HepG2 (cell line): ENCODE results near the gene KLHL7. TPM values are rescaled to one million over a fixed set of nuclear protein-coding genes. Genes with fewer than 3 reads are reported as not detected.
A peak's percentile ranks its signal among the peaks of the same experiment; 100 is the strongest.

Experiments used
- ATAC-seq: fragments of 200-7000 bp; cut with Tn5 transposase; 3 replicates; pipeline ENCODE4 v1.9.1; 2020; ENCODE audit warnings: mild to moderate bottlenecking, moderate library complexity
- BruUV-seq: library from RNA; stranded (reverse); fragments of 400-500 nt; replicated peaks from 2 replicates; lab custom pipeline; 2021; lab: Mats Ljungman, UMichigan
- CTCF ChIA-PET: fragments of 300-600 bp; formaldehyde crosslinking; extraction: SDS; loops from one replicate; lab custom pipeline; 2021; ENCODE audit warnings: low total read pairs, inconsistent platforms, low intra/inter-chr PET ratio; lab: Yijun Ruan, JAX
- POLR2A ChIA-PET: fragments of 350-600 bp; sonication (Branson Sonifier 250); formaldehyde crosslinking; loops from one replicate; lab custom pipeline; 2020; ENCODE audit warnings: antibody characterized with exemption, inconsistent platforms; lab: Yijun Ruan, JAX
- DNase-seq: peaks from one replicate; pipeline ENCODE4 v3.0.0-alpha.2; 2015; ENCODE audit warnings: low spot score
- FAIRE-seq: peaks from 3 replicates; lab custom pipeline; 2011; peaks lifted over from hg19 to GRCh38; lab: Jason Lieb, UNC
- H2AFZ ChIP-seq: one replicate; pipeline ENCODE4 v1.6.1; 2011; ENCODE audit warnings: low read length, inconsistent platforms
- H3K27ac ChIP-seq: fragments of 300-600 bp; 3 replicates; pipeline ENCODE4 v1.8.0; 2011; ENCODE audit warnings: mixed run types, mild to moderate bottlenecking, mixed read lengths, low read length, inconsistent platforms; ENCODE audit not compliant: insufficient read depth; ENCODE audit errors: extremely low read length
- H3K27me3 ChIP-seq, 2 experiments: fragments of 200-600 bp in 1 of 2; 2 replicates in 1 of 2; 3 replicates in 1 of 2; pipeline versions ENCODE4 v1.6.0 to v1.8.0; 2011; ENCODE audit warnings: low read length in 2 of 2, mild to moderate bottlenecking in 2 of 2, moderate library complexity in 2 of 2, inconsistent platforms in 1 of 2; ENCODE audit not compliant: insufficient read depth in 2 of 2, control insufficient read depth in 1 of 2
- H3K36me3 ChIP-seq, 2 experiments: fragments of 200-600 bp in 1 of 2; replicated peaks in 1 of 2; 2 replicates in 1 of 2; 3 replicates in 1 of 2; pipeline versions ENCODE4 v1.5.1 to v1.8.0; 2011; ENCODE audit warnings: low read length in 2 of 2, inconsistent platforms in 1 of 2; ENCODE audit not compliant: insufficient read depth in 2 of 2, control insufficient read depth in 1 of 2
- H3K4me1 ChIP-seq: 2 replicates; pipeline ENCODE4 v1.5.1; 2012; ENCODE audit warnings: low read length, inconsistent platforms; ENCODE audit not compliant: insufficient read depth
- H3K4me2 ChIP-seq: 2 replicates; pipeline ENCODE4 v1.6.0; 2011; ENCODE audit warnings: low read depth, low read length, inconsistent platforms
- H3K4me3 ChIP-seq, 3 experiments: fragments of 200-600 bp in 1 of 3; sonication (generic), shearing (Covaris generic) in 1 of 3; replicated peaks in 1 of 3; 2 replicates each; pipeline ENCODE4 v1.5.1; 2011 to 2016; ENCODE audit warnings: low read length in 3 of 3, inconsistent platforms in 2 of 3, low read depth in 2 of 3, mild to moderate bottlenecking in 2 of 3, control low read depth in 1 of 3, mixed read lengths in 1 of 3; ENCODE audit not compliant: insufficient read depth in 1 of 3
- H3K79me2 ChIP-seq: one replicate; pipeline ENCODE4 v1.6.1; 2011; ENCODE audit warnings: low read length, inconsistent platforms; ENCODE audit not compliant: insufficient read depth
- H3K9ac ChIP-seq: 2 replicates; pipeline ENCODE4 v1.6.0; 2011; ENCODE audit warnings: mild to moderate bottlenecking, low read depth, low read length, inconsistent platforms; ENCODE audit not compliant: insufficient read depth
- H3K9me3 ChIP-seq: 2 replicates; pipeline ENCODE4 v1.5.1; 2012; ENCODE audit warnings: mild to moderate bottlenecking, low read length
- H4K20me1 ChIP-seq: 2 replicates; pipeline ENCODE4 v1.6.0; 2011; ENCODE audit warnings: inconsistent platforms, mild to moderate bottlenecking, low read length, moderate library complexity; ENCODE audit not compliant: insufficient read depth
- ATF1 ChIP-seq: IDR thresholded peaks from 2 replicates; pipeline ENCODE4 v1.6.1; 2016; ENCODE audit warnings: mild to moderate bottlenecking, control low read depth
- MAFG ChIP-seq: sonication (generic); formaldehyde crosslinking; IDR thresholded peaks from 2 replicates; pipeline ENCODE4 v1.5.1; 2020; ENCODE audit warnings: mild to moderate bottlenecking, missing genetic modification reagents
- NFYC ChIP-seq: IDR thresholded peaks from 2 replicates; pipeline ENCODE4 v1.6.1; 2016; ENCODE audit warnings: missing genetic modification reagents, missing compliant biosample characterization
- SOX6 ChIP-seq, 2 experiments: fragments of 450-650 bp in 1 of 2; sonication (generic) in 1 of 2; formaldehyde crosslinking in 1 of 2; IDR thresholded peaks; 2 replicates each; pipeline versions ENCODE4 v1.4.0 to v1.6.1; 2017 to 2020; ENCODE audit warnings: antibody characterized with exemption in 1 of 2, mild to moderate bottlenecking in 1 of 2, missing genetic modification reagents in 1 of 2
- ZNF3 ChIP-seq: IDR thresholded peaks from 2 replicates; pipeline ENCODE4 v1.7.0; 2017; ENCODE audit warnings: inconsistent platforms
- ZNF564 ChIP-seq: sonication (generic); formaldehyde crosslinking; IDR thresholded peaks from 2 replicates; pipeline ENCODE4 v1.8.1; 2023; ENCODE audit warnings: mild to moderate bottlenecking, missing genetic modification reagents
- ZNF672 ChIP-seq: sonication (generic); formaldehyde crosslinking; IDR thresholded peaks from 2 replicates; pipeline ENCODE4 v1.8.1; 2022; ENCODE audit warnings: missing genetic modification reagents
- WGBS: methylation state at CpG from one replicate; pipeline ENCODE4 v1.1.6; 2017; ENCODE audit warnings: low lambda C conversion rate; 5-methylcytosine and 5-hydroxymethylcytosine counted together
- in situ Hi-C: cut with HindIII; loops from 2 replicates; pipeline ENCODE4 v1.10.0; 2017; ENCODE audit warnings: low pct_unique_long_range_greater_than_20kb; ENCODE audit not compliant: extremely low pct_ligation_motif_present
- intact Hi-C: fragments of 100-400 bp; cut with micrococcal nuclease; formaldehyde crosslinking; loops from one replicate; pipeline ENCODE4 v1.10.0; 2022; ENCODE audit not compliant: unreplicated experiment
- polyA plus RNA-seq, 8 experiments: library from polyadenylated mRNA; depleted of rRNA in 3 of 8; stranded (reverse) in 7 of 8; unstranded in 1 of 8; fragments of >200 nt; fragmentation: Illumina TruSeq in 4 of 8; extraction: Trizol in 4 of 8; gene quantifications; 2 replicates each; pipeline versions ENCODE4 v1.2.1 to v1.2.3, GENCODE V29; 2011 to 2016; ENCODE audit warnings: low read depth in 4 of 8, missing spikeins in 1 of 8, mixed read lengths in 1 of 8; ENCODE audit not compliant: insufficient read depth in 1 of 8
- total RNA-seq, 5 experiments: library from RNA; depleted of rRNA; stranded (reverse); fragments of >200 nt; fragmentation: Illumina TruSeq; extraction: Trizol; gene quantifications; 2 replicates each; pipeline ENCODE4 v1.2.3, GENCODE V29; 2016; ENCODE audit warnings: low read depth in 1 of 5
- TF ChIP-seq, protein P1 (sequence below), 2 experiments: IDR thresholded peaks; 2 replicates each; pipeline ENCODE4 v1.6.1; 2011 to 2012; ENCODE audit warnings: low read length in 2 of 2, borderline replicate concordance in 1 of 2, low read depth in 1 of 2, mild to moderate bottlenecking in 1 of 2, moderate library complexity in 1 of 2
- TF ChIP-seq, protein P2 (sequence below): sonication (generic); formaldehyde crosslinking; IDR thresholded peaks from 2 replicates; pipeline ENCODE4 v1.5.1; 2020; ENCODE audit warnings: missing genetic modification reagents, mild to moderate bottlenecking, borderline replicate concordance

KLHL7 gene
- total and polyA plus RNA-seq, 2 of the 13 experiments (the other 11 are each of a cell fraction or from before 2014, with no cell fraction given) = 16.2 to 34.4 TPM

DNA sequence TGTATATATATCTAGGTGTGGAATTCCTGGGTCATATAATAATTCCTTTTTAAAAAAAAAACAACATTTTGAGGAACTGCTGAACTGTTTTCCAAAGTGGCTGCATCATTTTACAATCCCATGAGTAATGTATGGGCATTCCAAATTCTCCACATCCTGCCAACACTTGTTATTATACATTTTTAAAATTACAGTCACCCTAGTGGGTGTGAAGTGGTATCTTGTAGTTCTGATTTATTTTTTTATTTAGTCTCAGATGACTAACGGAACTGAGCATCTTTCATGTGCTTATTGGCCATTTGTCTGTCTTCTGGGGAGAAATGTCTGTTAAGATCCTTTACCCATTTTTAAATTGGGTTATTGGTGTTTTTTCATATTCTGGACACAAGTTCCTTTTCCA, 12.0 kb upstream of the KLHL7 start (continued):
- TF ChIP-seq, protein P1, sequence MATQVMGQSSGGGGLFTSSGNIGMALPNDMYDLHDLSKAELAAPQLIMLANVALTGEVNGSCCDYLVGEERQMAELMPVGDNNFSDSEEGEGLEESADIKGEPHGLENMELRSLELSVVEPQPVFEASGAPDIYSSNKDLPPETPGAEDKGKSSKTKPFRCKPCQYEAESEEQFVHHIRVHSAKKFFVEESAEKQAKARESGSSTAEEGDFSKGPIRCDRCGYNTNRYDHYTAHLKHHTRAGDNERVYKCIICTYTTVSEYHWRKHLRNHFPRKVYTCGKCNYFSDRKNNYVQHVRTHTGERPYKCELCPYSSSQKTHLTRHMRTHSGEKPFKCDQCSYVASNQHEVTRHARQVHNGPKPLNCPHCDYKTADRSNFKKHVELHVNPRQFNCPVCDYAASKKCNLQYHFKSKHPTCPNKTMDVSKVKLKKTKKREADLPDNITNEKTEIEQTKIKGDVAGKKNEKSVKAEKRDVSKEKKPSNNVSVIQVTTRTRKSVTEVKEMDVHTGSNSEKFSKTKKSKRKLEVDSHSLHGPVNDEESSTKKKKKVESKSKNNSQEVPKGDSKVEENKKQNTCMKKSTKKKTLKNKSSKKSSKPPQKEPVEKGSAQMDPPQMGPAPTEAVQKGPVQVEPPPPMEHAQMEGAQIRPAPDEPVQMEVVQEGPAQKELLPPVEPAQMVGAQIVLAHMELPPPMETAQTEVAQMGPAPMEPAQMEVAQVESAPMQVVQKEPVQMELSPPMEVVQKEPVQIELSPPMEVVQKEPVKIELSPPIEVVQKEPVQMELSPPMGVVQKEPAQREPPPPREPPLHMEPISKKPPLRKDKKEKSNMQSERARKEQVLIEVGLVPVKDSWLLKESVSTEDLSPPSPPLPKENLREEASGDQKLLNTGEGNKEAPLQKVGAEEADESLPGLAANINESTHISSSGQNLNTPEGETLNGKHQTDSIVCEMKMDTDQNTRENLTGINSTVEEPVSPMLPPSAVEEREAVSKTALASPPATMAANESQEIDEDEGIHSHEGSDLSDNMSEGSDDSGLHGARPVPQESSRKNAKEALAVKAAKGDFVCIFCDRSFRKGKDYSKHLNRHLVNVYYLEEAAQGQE (IDR thresholded peaks at IDR 0.05; ENCODE audit: borderline replicate concordance in 1 of 2, low read depth in 1 of 2, low read length in 2 of 2) = no peak
- TF ChIP-seq, protein P2, sequence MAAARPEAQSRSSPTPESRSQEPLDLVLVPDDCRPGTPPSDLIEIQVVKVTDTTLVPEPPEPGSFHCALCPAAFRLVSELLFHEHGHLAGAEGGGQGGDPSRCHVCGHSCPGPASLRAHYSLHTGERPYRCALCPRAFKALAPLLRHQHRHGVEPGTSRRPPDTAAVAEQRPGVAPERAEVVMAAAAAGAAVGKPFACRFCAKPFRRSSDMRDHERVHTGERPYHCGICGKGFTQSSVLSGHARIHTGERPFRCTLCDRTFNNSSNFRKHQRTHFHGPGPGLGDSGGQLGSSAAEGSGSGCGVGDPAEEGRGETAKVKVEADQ (CRISPR knock-in tag) = no peak

DNA sequence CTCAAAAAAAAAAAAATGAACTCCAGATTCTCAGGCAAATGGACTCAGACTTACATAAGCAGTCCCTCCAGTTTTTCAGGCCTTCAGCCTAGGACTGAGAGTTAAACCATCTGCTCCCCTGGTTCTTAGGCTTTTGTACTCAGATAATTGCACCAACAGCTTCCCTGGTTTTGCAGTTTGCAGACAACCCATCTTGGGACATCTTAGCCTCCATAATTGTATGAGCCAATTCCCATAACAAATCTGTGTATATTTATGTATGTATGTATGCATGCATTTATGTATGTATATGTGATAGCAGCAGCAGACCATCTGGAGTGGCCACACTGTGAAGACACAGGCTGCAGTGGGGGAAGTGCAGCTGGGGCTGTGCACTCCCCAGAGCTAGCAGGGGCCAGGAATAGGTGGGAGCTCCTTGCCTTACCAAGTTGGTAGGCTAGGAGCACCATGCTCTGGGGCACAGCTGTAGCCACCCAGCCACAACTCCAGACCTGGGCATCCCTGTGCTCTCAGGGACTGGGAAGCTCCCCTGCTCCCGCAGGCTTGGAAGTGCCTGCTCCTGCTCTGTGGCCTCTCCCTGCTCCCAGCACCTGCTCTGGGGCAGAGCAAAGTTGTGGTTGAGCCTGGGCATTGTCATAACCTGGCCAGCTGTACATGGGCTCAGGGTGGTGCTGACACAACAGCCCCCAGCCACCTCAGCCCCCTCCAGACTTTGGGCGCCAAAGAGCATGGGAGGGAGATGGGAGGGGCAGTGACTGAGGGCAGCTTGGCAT, 8.9 kb upstream of the KLHL7 start:
- TF ChIP-seq ZNF672 (CRISPR knock-in tag) (no peak), ZNF3 (CRISPR knock-in tag) (no peak), NFYC (CRISPR knock-in tag) (no peak), SOX6 (IDR thresholded peaks at IDR 0.05) (no peak), SOX6 (CRISPR knock-in tag; IDR thresholded peaks at IDR 0.05) (no peak), MAFG (CRISPR knock-in tag) (no peak), ZNF564 (CRISPR knock-in tag) (no peak), ATF1 (no peak)
- Histone ChIP-seq H3K4me3 (no peak overlapping the region), H3K4me1 (no peaks in the 10 kb centered on the region), H3K36me3 (no peaks in the 10 kb centered on the region), H4K20me1 (no peaks in the 10 kb centered on the region), H2AFZ (no peak overlapping the region), H3K9ac (no peak overlapping the region), H3K27me3 (no peaks in the 10 kb centered on the region), H3K79me2 (no peaks in the 10 kb centered on the region), H3K27ac (no peak overlapping the region), H3K4me2 (no peak overlapping the region), H3K9me3 (no peaks in the 10 kb centered on the region)
- WGBS = 0% methylated on average over 1 of the region's 2 CpGs
- ChIA-PET CTCF (no interaction called here), POLR2A (interaction anchor here (0.6 to 1.0 kb wide), 2 partner anchors 9 to 11 kb away, joined by 3 read pairs; partner anchors contain the start of gene KLHL7)
- in situ Hi-C loops = no loop called here
- FAIRE-seq (no peak), DNase-seq (no peak), ATAC-seq (peak; percentile 32; the same call in 2 of the 3 replicates)
- intact Hi-C loops = no loop called here
- no TSS peak for BruUV-seq
